ENCODE measurements around the gene ANKRD22. TPM values are rescaled to one million over a fixed set of nuclear protein-coding genes. Genes with fewer than 3 reads are reported as not detected.
A peak's percentile ranks its signal among the peaks of the same experiment; 100 is the strongest.

Gene ANKRD22
- total RNA-seq, 1 experiment from 2014 or later = 4.9 TPM

DNA sequence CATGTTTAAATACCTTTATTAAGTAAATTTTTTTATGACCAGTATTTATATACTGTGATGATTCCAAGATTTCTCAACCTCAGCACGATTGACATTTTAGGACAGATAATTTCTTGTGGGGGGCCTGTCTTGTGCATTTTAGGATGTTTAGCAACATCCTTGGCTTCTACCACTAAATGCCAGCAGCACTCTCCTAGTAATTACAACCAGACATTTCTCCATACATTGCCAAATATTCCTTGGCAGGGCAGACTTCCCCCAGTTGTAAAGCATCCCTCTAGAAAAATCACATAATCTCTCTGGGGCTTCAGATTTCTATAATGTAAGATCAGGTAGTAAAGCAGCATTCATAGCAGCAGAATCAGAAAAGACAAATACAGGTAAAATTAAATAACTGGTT lies 56.9 kb downstream of the ANKRD22 start:
- no TSS peak for BruUV-seq (replicated peaks)
- POLR2A ChIA-PET (ENCODE audit: unreplicated experiment) = no interaction called here
- Histone ChIP-seq H3K4me3 (no peak overlapping the region), H2AFZ (no peak overlapping the region), H4K20me1 (ENCODE audit: insufficient read depth) (no peaks in the 10 kb centered on the region), H3K27me3 (ENCODE audit: insufficient read depth, low read depth) (no peaks in the 10 kb centered on the region), H3K27ac (no peak overlapping the region), H3K4me1 (replicated peaks; ENCODE audit: insufficient read depth) (peaks cover 20% of the 10 kb centered on the region), H3K9me3 (ENCODE audit: insufficient read depth, low read depth) (no peaks in the 10 kb centered on the region), H3K36me3 (ENCODE audit: low read depth) (no peaks in the 10 kb centered on the region), H3K4me2 (no peak overlapping the region), H3F3A (ENCODE audit: insufficient read depth, low read depth) (no peaks in the 10 kb centered on the region), H3K79me2 (ENCODE audit: low read depth) (no peaks in the 10 kb centered on the region), H3K9me2 (ENCODE audit: insufficient read depth) (no peaks in the 10 kb centered on the region)
- no peak for DNase-seq
- intact Hi-C loops (cut with micrococcal nuclease; ENCODE audit: unreplicated experiment) = no loop called here
- no peak for TF ChIP-seq EZH2 (IDR thresholded peaks at IDR 0.05; ENCODE audit: low read depth)
- TF ChIP-seq, protein P1, sequence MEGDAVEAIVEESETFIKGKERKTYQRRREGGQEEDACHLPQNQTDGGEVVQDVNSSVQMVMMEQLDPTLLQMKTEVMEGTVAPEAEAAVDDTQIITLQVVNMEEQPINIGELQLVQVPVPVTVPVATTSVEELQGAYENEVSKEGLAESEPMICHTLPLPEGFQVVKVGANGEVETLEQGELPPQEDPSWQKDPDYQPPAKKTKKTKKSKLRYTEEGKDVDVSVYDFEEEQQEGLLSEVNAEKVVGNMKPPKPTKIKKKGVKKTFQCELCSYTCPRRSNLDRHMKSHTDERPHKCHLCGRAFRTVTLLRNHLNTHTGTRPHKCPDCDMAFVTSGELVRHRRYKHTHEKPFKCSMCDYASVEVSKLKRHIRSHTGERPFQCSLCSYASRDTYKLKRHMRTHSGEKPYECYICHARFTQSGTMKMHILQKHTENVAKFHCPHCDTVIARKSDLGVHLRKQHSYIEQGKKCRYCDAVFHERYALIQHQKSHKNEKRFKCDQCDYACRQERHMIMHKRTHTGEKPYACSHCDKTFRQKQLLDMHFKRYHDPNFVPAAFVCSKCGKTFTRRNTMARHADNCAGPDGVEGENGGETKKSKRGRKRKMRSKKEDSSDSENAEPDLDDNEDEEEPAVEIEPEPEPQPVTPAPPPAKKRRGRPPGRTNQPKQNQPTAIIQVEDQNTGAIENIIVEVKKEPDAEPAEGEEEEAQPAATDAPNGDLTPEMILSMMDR (conservative IDR thresholded peaks at IDR 0.05) = no peak
- CTCF ChIA-PET = no interaction called here

DNA sequence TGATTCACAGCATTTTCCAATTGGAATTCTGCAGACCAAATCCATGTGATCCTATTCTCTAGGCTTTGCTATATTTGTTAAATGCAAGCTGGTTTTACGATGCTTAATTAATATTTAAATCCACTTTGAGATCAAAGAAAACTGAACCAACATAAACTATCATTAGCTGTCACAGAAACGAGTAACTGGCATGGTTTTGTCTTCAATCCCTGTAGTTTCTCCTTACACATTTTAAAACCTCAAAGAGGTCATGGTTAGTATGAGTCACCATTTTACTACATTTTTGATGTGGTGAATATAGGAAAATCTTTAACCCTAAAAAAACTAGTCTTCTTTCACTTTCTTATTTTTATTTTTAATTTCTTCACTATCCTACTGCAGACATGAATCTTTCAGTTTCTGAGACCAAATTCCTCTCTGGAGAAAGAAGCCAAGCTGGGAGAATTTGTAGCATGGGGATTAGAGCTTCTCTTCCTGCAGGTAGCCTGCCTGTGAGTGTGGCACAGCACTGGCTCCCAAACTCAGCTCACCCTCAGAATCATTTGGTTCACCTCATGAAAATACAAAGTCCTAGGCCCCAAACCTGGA lies 57.8 kb downstream of the ANKRD22 start:
- ChIA-PET POLR2A (ENCODE audit: unreplicated experiment) (no interaction called here), CTCF (interaction anchor here (0.6 kb wide), 1 partner anchor 65 kb away, joined by 3 read pairs; no protein-coding TSS in a partner anchor)
- Histone ChIP-seq H3K36me3 (ENCODE audit: low read depth) (no peaks in the 10 kb centered on the region), H3K9me3 (ENCODE audit: insufficient read depth, low read depth) (no peaks in the 10 kb centered on the region), H3K27me3 (ENCODE audit: insufficient read depth, low read depth) (no peaks in the 10 kb centered on the region), H3K4me2 (0 out of 2 replicates have a peak overlapping the region, but pooled peaks have one; percentile 18), H3F3A (ENCODE audit: insufficient read depth, low read depth) (no peaks in the 10 kb centered on the region), H3K79me2 (ENCODE audit: low read depth) (no peaks in the 10 kb centered on the region), H3K4me3 (no peak overlapping the region), H3K27ac (no peak overlapping the region), H3K4me1 (replicated peaks; ENCODE audit: insufficient read depth) (peaks cover 20% of the 10 kb centered on the region), H2AFZ (no peak overlapping the region), H3K9me2 (ENCODE audit: insufficient read depth) (no peaks in the 10 kb centered on the region), H4K20me1 (ENCODE audit: insufficient read depth) (no peaks in the 10 kb centered on the region)
- no peak for DNase-seq
- BruUV-seq (replicated peaks) = no TSS peak
- no peak for TF ChIP-seq EZH2 (IDR thresholded peaks at IDR 0.05; ENCODE audit: low read depth)
- TF ChIP-seq, protein P1 (conservative IDR thresholded peaks at IDR 0.05) = no peak
- intact Hi-C loops (cut with micrococcal nuclease; ENCODE audit: unreplicated experiment) = no loop called here

DNA sequence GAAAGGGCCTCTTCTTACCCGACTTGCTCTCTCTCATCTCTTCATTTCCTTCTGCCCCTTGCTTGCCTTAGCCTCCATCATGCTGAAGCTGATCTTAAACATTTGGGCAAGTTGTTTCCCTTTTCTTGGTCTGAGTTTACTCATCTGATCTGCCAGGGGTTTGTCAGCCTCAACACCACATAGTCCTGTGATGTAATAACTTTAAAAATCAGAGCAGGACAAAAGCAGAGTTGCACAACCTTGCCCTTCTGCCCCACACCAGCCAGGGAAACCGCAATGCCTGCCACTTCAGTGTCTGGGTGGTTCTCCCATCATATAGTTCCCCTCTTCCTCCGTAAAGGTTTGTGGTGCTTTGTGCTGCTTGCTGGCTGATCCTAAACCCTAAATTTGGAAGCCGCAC lies 59.0 kb downstream of the ANKRD22 start:
- Histone ChIP-seq H4K20me1 (ENCODE audit: insufficient read depth) (no peaks in the 10 kb centered on the region), H3K27ac (no peak overlapping the region), H3K36me3 (ENCODE audit: low read depth) (no peaks in the 10 kb centered on the region), H2AFZ (no peak overlapping the region), H3K4me2 (peak overlapping the region; percentile 11; the same call in 1 of the 2 replicates), H3F3A (ENCODE audit: insufficient read depth, low read depth) (no peaks in the 10 kb centered on the region), H3K79me2 (ENCODE audit: low read depth) (no peaks in the 10 kb centered on the region), H3K9me2 (ENCODE audit: insufficient read depth) (no peaks in the 10 kb centered on the region), H3K4me1 (replicated peaks; ENCODE audit: insufficient read depth) (peaks cover 20% of the 10 kb centered on the region), H3K4me3 (no peak overlapping the region), H3K9me3 (ENCODE audit: insufficient read depth, low read depth) (no peaks in the 10 kb centered on the region), H3K27me3 (ENCODE audit: insufficient read depth, low read depth) (no peaks in the 10 kb centered on the region)
- intact Hi-C loops (cut with micrococcal nuclease; ENCODE audit: unreplicated experiment) = no loop called here
- no TSS peak for BruUV-seq (replicated peaks)
- POLR2A ChIA-PET (ENCODE audit: unreplicated experiment) = no interaction called here
- peak in 1 of 2 experiments; percentile 27 for DNase-seq
- CTCF ChIA-PET = no interaction called here
- no peak for TF ChIP-seq EZH2 (IDR thresholded peaks at IDR 0.05; ENCODE audit: low read depth)
- TF ChIP-seq, protein P1 (conservative IDR thresholded peaks at IDR 0.05) = no peak

All from PC-9 (cell line).